H9 (cell line): ENCODE measurements around the gene BOD1L1. TPM values are rescaled to one million over a fixed set of nuclear protein-coding genes. Genes with fewer than 3 reads are reported as not detected.

ENCODE experiments used
- DNase-seq: peaks from one replicate; pipeline ENCODE4 v3.0.0-alpha.2; 2017
- H2AFZ ChIP-seq: one replicate; pipeline ENCODE4 v1.6.1; 2013; ENCODE audit warnings: mild to moderate bottlenecking, low read length, control low read depth, moderate library complexity
- H2AK5ac ChIP-seq: 2 replicates; pipeline ENCODE4 v1.6.1; 2013; ENCODE audit warnings: low read length, control low read depth, mixed read lengths; ENCODE audit not compliant: insufficient read length
- H2BK120ac ChIP-seq: one replicate; pipeline ENCODE4 v1.6.1; 2013; ENCODE audit warnings: low read depth, mild to moderate bottlenecking, low read length, control low read depth, inconsistent platforms; ENCODE audit not compliant: poor library complexity, severe bottlenecking
- H2BK12ac ChIP-seq: 2 replicates; pipeline ENCODE4 v1.6.1; 2013; ENCODE audit warnings: low read length, control low read depth, mixed read lengths, low read depth; ENCODE audit not compliant: insufficient read length
- H2BK15ac ChIP-seq: 2 replicates; pipeline ENCODE4 v1.6.1; 2013; ENCODE audit warnings: low read depth, low read length, control low read depth
- H2BK20ac ChIP-seq: one replicate; pipeline ENCODE4 v1.6.1; 2013; ENCODE audit warnings: low read depth, mild to moderate bottlenecking, low read length, control low read depth, inconsistent platforms; ENCODE audit not compliant: poor library complexity, severe bottlenecking
- H2BK5ac ChIP-seq: 2 replicates; pipeline ENCODE4 v1.6.1; 2013; ENCODE audit warnings: low read length, control low read depth, mixed read lengths; ENCODE audit not compliant: insufficient read length
- H3K14ac ChIP-seq: 2 replicates; pipeline ENCODE4 v1.6.1; 2013; ENCODE audit warnings: low read length, control low read depth; ENCODE audit not compliant: insufficient read depth
- H3K18ac ChIP-seq: 2 replicates; pipeline ENCODE4 v1.6.1; 2013; ENCODE audit warnings: low read depth, mild to moderate bottlenecking, mixed read lengths, low read length, control low read depth; ENCODE audit not compliant: insufficient read length
- H3K23ac ChIP-seq: 2 replicates; pipeline ENCODE4 v1.6.1; 2013; ENCODE audit warnings: low read length, control low read depth, mixed read lengths, low read depth; ENCODE audit not compliant: insufficient read length
- H3K23me2 ChIP-seq: 2 replicates; pipeline ENCODE4 v1.6.1; 2013; ENCODE audit warnings: low read depth, mild to moderate bottlenecking, mixed read lengths, low read length, control low read depth; ENCODE audit not compliant: insufficient read length, poor library complexity, severe bottlenecking
- H3K27ac ChIP-seq: 2 replicates; pipeline ENCODE4 v1.5.1; 2013; ENCODE audit warnings: low read length, control low read depth, mixed read lengths, low read depth; ENCODE audit not compliant: insufficient read length
- H3K27me3 ChIP-seq: 2 replicates; pipeline ENCODE4 v1.6.1; 2013; ENCODE audit warnings: low read length, control low read depth, inconsistent platforms; ENCODE audit not compliant: insufficient read depth
- H3K4ac ChIP-seq: 2 replicates; pipeline ENCODE4 v1.6.1; 2013; ENCODE audit warnings: low read depth, mild to moderate bottlenecking, control low read depth, inconsistent platforms, low read length, moderate library complexity
- H3K4me1 ChIP-seq: 2 replicates; pipeline ENCODE4 v1.6.1; 2013; ENCODE audit warnings: low read length, control low read depth, inconsistent platforms; ENCODE audit not compliant: insufficient read depth
- H3K4me2 ChIP-seq: 2 replicates; pipeline ENCODE4 v1.6.1; 2013; ENCODE audit warnings: low read length, control low read depth, mixed read lengths; ENCODE audit not compliant: insufficient read length, insufficient read depth
- H3K56ac ChIP-seq: 2 replicates; pipeline ENCODE4 v1.6.1; 2013; ENCODE audit warnings: low read depth, mild to moderate bottlenecking, mixed read lengths, low read length, control low read depth; ENCODE audit not compliant: insufficient read length
- H3K79me1 ChIP-seq: 2 replicates; pipeline ENCODE4 v1.6.1; 2013; ENCODE audit warnings: low read depth, mild to moderate bottlenecking, moderate library complexity, low read length, control low read depth, inconsistent platforms; ENCODE audit not compliant: insufficient read depth, poor library complexity, severe bottlenecking
- H3K79me2 ChIP-seq: 2 replicates; pipeline ENCODE4 v1.6.1; 2013; ENCODE audit warnings: low read length, control low read depth, inconsistent platforms; ENCODE audit not compliant: insufficient read depth
- H3K9ac ChIP-seq: 2 replicates; pipeline ENCODE4 v1.6.1; 2013; ENCODE audit warnings: low read length, control low read depth, mixed read lengths; ENCODE audit not compliant: insufficient read length; ENCODE audit errors: extremely low read depth
- H3K9me3 ChIP-seq: one replicate; pipeline ENCODE4 v1.6.1; 2013; ENCODE audit warnings: low read depth, low read length, inconsistent platforms; ENCODE audit not compliant: control insufficient read depth
- H3T11ph ChIP-seq: one replicate; pipeline ENCODE4 v1.6.1; 2013; ENCODE audit warnings: mild to moderate bottlenecking, low read length, control low read depth, inconsistent platforms
- H4K20me1 ChIP-seq: one replicate; pipeline ENCODE4 v1.6.1; 2013; ENCODE audit not compliant: control insufficient read depth, insufficient read length, insufficient read depth
- H4K5ac ChIP-seq: 2 replicates; pipeline ENCODE4 v1.6.1; 2013; ENCODE audit warnings: low read depth, mild to moderate bottlenecking, mixed read lengths, low read length, control low read depth; ENCODE audit not compliant: insufficient read length
- H4K8ac ChIP-seq: replicated peaks from 2 replicates; pipeline ENCODE4 v1.6.1; 2013; ENCODE audit warnings: low read length, control low read depth, mixed read lengths, low read depth; ENCODE audit not compliant: insufficient read length
- H4K91ac ChIP-seq: 2 replicates; pipeline ENCODE4 v1.6.1; 2013; ENCODE audit warnings: low read depth, mild to moderate bottlenecking, moderate library complexity, mixed read lengths, low read length, control low read depth; ENCODE audit not compliant: insufficient read length
- H3K27ac Mint-ChIP-seq, 3 experiments: 2 replicates in 2 of 3; 3 replicates in 1 of 3; pipeline ENCODE4 v1.8.0; 2020 to 2021; ENCODE audit warnings: mixed read lengths in 3 of 3, mild to moderate bottlenecking in 1 of 3, moderate library complexity in 1 of 3
- H3K27me3 Mint-ChIP-seq: 2 replicates; pipeline ENCODE4 v1.8.0; 2021; ENCODE audit warnings: low read depth, mild to moderate bottlenecking, moderate library complexity, mixed read lengths
- H3K36me3 Mint-ChIP-seq, 3 experiments: 2 replicates in 2 of 3; 3 replicates in 1 of 3; pipeline ENCODE4 v1.8.0; 2020 to 2021; ENCODE audit warnings: low read depth in 3 of 3, mixed read lengths in 3 of 3; ENCODE audit not compliant: insufficient read depth in 1 of 3
- H3K4me1 Mint-ChIP-seq, 2 experiments: 2 replicates each; pipeline ENCODE4 v1.8.0; 2020; ENCODE audit warnings: mixed read lengths in 2 of 2
- H3K4me3 Mint-ChIP-seq, 2 experiments: 2 replicates in 1 of 2; 3 replicates in 1 of 2; pipeline ENCODE4 v1.8.0; 2020 to 2021; ENCODE audit warnings: mild to moderate bottlenecking in 2 of 2, mixed read lengths in 2 of 2, moderate library complexity in 1 of 2
- H3K9me3 Mint-ChIP-seq, 2 experiments: 2 replicates in 1 of 2; 3 replicates in 1 of 2; pipeline ENCODE4 v1.8.0; 2020; ENCODE audit warnings: mild to moderate bottlenecking in 2 of 2, mixed read lengths in 2 of 2, moderate library complexity in 1 of 2
- CTCF ChIP-seq: fragments of 200-600 bp; sonication (generic); conservative IDR thresholded peaks from 3 replicates; pipeline ENCODE4 v1.8.0; 2021; ENCODE audit warnings: antibody characterized with exemption, mild to moderate bottlenecking
- WGBS: extraction: QIAGEN DNeasy Blood & Tissue Kit; methylation state at CpG from one replicate; pipeline ENCODE4 v1.1.7; 2013; ENCODE audit warnings: missing lambda C conversion rate, low lambda C conversion rate, mixed read lengths; ENCODE audit not compliant: insufficient read length; ENCODE audit errors: extremely low coverage; 5-methylcytosine and 5-hydroxymethylcytosine counted together
- total RNA-seq: library from RNA; stranded (reverse); gene quantifications from 2 replicates; pipeline ENCODE4 v1.2.1, GENCODE V29; 2021

Gene BOD1L1
- total RNA-seq, 1 experiment from 2014 or later: 37.8 TPM

GRCh38 chr4:13539619-13540445 is 87.7 kb downstream of the BOD1L1 start:
- Histone ChIP-seq H3K14ac (no peak overlapping the region), H3K23ac (no peak overlapping the region), H3K27ac (no peak overlapping the region), H3K79me2 (no peaks in the 10 kb centered on the region), H4K8ac (no peak overlapping the region), H3K4me1 (no peaks in the 10 kb centered on the region), H2AFZ (no peak overlapping the region), H3K4me2 (peak overlapping the region; percentile 17), H3K18ac (no peak overlapping the region), H4K5ac (no peak overlapping the region), H3K27me3 (peaks cover 94% of the 10 kb centered on the region), H4K20me1 (peaks cover 3% of the 10 kb centered on the region), H2BK5ac (no peak overlapping the region), H3K23me2 (peaks cover 16% of the 10 kb centered on the region), H4K91ac (no peak overlapping the region), H2BK15ac (no peak overlapping the region), H3T11ph (no peak overlapping the region), H3K9me3 (no peaks in the 10 kb centered on the region), H2BK12ac (no peak overlapping the region), H2BK120ac (no peak overlapping the region), H3K9ac (no peak overlapping the region), H2AK5ac (no peak overlapping the region), H3K79me1 (no peaks in the 10 kb centered on the region), H3K4ac (no peak overlapping the region), H3K56ac (no peak overlapping the region), H2BK20ac (no peak overlapping the region)
- TF ChIP-seq CTCF: no peak
- H3K27ac Mint-ChIP-seq: no peak overlapping the region
- WGBS: no CpG with 5 or more reads among the region's 42 CpGs
- H3K4me3 Mint-ChIP-seq: peak overlapping the region in 1 of 2 experiments; percentile 22; a peak in 1 of 5 replicates
- H3K4me1 Mint-ChIP-seq: peaks cover 31 to 48% of the 10 kb centered on the region in 2 experiments
- peaks cover 3 to 8% of the 10 kb centered on the region in 2 experiments; a peak in 4 of 5 replicates for H3K9me3 Mint-ChIP-seq
- peaks cover 97% of the 10 kb centered on the region for H3K27me3 Mint-ChIP-seq
- peak; percentile 44 for DNase-seq
- no peaks in the 10 kb centered on the region for H3K36me3 Mint-ChIP-seq
